NCI-H82 (cell line): Measurements from ENCODE around the gene PREX1.

Experiments
- DNase-seq: peaks from one replicate; lab custom pipeline; 2025; lab: John Stamatoyannopoulos, UW

Gene PREX1

DNA sequence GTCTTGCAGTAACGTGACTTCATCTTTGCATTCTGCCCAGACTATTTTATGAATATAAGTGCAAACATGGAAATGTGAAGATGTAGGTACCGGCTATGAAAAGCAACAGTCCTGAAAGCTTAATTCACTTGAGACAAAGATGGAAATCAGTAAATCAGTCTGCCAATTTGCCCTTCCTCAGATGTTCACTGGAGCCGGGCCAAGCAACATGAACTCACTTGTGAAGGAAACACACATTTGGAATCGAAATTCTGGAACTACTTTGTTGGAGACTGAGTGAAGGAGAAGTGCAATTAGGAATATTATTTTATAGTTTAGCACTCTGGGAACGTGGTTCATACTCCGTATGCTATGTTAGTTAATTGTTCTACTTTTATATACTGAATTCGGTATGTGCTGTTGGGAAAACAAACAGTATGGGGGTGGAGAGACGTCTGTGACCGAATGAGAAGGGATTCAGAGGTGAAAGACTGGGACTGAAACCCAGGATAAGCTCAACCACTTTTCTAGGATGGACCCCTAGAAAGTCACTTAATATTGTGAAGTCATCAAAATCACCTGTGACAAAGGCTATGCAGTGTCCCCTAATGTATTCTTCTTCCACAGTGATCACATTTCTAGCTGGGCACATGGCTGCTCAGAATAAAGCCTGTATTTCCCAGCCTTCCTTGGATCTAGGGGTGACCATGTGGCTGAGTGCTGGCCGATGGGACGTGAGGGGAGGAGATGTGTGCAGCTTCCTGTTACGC lies 95.5 kb downstream of the PREX1 start:
- no peak for DNase-seq

DNA sequence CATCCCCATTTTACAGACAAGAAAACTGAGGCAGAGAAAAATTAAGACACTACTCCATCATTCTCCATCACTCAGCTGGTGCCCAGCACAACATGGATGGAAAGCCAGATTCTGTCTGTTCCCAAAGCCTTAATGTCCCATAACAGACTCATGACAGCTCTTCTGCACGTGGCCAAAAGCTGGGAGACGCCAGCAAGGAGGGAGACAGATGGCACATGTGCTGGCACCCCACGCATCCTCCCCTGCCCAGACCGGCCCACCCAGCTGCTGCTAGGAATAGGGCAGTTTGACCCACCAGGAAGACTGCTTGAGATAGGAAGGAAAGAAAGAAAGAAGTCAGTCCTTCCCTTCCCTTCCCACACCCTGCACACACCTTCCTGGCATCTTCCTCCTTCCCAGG lies 96.3 kb downstream of the PREX1 start:
- no peak for DNase-seq

DNA sequence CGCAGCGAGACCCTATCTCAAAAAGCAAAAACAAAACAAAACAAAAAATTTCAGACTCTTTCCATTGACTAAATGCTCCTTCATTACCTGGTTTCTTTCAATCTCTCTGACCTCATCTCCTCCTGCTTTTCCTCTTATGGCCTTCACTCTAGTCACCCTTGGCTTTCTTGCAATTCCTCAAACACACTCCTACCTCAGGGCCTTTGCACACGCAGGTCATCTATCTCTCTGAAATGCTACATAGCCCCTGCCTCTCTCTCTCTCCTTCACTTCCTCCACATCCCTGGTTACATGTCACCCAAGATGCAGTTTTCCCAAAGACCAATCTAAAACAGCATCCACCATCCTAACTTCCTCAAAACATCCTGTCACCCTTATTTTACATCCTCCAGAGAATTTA lies 96.8 kb downstream of the PREX1 start:
- no peak for DNase-seq

DNA sequence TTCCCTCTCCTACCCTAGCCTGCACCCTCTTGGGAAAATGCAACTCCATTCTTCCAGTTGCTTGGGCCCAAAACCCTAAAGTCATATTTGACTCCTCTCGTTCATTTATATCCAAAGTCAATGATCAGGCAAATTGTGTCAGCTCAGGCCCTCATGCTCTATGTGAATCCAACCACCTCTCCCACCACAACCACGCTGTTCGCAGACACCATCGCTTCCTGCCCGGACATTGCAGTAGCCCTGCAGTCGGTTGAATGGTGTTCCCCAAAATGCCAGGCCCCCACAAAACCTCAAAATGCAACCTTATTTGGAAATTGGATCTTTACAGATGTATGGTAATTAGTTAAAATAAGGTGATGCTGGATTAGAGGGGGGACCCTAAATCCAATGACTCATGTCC lies 98.3 kb downstream of the PREX1 start:
- no peak for DNase-seq

DNA sequence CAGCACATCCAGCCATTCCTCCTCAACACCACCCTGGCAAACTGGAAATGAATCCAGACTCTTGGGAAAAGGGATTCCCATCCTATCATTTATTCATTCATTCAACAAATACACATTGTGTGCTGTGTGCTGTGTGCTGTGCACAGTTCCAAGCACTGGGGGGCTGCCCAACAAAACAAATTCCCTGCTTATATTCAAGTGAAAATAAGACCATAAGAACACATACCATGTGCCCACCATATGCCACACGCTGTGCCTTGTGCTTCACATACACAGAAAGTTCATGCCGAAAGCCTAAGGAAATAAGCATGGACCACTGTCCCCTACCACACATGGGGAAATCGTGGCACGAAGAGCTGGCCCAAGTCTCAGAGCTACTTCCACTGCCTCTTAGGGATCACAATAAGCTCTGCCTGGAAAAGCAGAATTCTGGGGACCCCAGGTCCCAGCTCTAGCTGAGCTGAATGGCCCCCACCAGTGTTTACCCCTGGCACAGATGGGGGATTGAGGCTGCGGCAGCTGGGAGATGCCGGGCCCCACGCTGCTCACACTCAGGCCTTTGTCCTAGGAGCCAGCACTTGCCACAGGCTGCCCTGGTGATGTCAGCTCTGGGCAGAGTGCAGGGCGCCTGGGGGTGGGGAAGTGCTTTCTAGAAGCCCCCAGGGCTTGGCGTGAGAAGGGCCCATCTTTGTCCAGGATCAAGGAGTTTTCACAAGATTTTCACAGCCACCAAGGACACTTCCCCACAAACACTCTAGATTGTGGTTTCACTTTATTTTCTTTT lies 99.6 kb downstream of the PREX1 start:
- no peak for DNase-seq

DNA sequence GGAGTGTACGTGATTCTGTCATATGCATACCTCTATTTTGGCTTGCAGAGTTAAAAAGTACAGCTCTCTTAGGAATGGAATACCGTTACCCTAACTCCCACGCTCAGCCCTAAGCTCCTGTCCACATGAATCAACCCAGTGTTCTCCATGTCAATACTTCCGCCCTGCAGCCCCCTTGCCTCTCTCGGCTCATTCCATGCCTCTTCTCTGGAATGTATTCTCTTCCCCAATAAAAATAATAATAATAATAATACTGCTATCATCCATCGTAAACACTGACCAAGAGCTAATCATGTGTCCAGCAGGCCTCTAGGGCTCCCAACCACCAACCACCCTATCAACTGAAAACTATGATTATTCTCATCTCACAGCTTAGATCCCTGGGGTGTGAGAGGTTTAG lies 100.6 kb downstream of the PREX1 start:
- DNase-seq, result no peak

DNA sequence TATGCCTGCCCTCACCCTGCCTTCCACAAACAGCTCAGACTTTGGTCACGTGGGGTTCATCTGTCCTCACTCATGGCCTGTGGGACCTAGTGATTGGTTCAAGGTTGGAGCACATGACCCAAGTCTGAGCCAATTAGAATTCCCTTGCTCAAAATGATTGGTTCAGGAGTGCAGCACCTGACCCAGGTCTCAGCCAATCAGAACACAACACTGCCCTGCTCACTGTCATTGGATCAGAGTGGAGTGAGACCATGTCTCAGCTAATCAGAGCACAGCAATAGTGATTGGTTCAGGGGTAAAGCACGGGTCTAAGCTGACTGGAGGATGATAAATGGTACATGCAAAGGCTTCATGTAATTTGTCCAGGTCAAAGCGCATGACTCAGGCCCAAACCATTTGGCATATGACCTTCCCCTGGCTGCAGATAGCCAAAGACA lies 102.2 kb downstream of the PREX1 start:
- peak; percentile 51 for DNase-seq

DNA sequence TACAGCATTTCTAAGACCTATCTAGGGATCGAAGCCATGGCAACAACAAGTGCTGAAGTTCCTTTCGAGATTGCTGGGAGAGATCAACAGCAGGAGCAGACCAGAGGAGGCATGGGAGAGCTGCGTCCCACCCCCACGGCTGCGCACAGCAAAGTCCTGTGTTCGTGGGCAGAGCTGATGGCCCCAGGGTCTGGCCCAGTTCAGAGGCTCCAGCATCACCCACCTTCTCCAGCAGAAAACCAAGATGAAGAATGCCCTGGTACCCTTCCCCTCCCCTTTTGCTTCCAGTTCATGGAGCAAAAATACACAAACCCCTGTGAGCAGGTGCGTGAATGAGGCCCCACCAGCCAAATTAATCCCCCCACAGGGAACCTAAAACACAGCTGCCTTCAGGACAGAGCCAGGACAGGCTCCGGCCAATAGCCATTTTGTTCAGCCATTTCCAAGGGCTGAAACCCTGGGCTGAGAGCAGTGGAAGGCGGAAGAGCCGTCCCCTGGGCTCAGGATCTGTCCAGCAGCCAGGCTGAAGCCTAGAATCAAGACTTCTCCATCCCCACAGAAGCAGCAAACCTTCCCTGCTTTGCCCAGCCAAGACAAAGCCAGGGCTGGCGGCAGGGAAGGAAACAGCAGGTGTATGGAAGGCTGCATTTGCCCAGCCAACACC lies 102.8 kb downstream of the PREX1 start:
- DNase-seq, result no peak

DNA sequence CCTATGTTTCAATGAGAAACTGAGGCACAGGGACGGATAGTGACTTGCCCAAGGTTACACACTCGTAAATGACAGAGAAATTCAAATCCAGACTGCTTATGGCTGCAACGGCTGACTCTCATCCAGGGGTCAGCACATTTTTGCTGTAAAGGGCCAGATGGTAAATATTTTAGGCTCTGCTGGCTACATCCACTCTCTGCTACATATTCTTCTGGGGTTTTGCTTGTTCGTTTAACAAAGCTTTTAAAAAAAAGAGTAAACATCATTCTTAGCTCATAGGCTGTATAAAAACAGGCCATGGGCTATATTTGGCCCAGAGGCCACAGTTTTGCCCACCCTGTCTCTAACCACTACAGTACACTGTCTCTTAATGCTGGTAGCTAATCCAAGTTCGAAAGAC lies 103.4 kb downstream of the PREX1 start:
- no peak for DNase-seq

DNA sequence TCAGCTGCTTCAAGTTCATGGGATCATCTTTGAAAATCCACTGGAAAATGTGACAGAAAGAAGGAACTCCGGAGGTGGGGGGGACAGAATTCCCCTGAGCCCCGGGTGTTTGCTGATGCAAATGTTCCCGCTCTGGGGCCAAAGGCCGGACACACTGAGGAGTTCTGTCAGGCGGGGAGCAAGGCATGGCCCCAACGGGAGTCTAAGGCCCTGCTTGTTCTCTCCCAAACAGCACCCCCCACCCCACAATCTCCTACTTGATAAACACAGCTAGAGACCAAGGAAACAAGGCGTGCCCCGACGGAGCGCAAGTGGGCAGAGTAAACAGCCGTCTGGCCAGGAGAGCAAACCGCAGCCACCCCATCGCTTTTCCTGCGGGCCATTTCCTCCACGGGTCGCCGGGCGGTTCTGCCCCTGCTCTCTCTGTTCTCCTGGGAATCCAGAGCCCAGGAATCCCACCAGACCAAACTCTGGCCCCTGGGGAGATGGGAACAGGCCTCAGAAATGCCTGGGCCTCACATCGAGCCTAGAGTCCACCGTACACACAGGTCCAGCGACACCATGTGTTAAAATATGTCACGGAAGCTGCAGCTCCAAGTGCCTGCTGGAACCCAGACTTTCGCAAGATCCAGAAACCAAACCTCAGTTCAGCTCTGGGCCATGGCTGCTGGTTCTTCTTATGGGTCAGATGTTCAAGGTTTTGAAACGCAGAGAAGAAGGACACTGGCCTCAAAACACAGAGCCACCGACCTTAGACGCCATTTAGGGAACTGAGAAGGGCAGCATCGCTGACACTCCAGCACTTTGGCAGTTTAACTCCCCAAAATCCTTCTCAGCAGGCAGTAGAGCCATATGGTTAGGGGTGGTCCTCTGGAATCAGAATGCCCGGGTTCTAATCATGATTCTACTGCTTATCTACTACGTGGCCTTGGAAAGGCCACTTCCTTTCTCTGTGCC lies 104.2 kb downstream of the PREX1 start:
- DNase-seq, result no peak

DNA sequence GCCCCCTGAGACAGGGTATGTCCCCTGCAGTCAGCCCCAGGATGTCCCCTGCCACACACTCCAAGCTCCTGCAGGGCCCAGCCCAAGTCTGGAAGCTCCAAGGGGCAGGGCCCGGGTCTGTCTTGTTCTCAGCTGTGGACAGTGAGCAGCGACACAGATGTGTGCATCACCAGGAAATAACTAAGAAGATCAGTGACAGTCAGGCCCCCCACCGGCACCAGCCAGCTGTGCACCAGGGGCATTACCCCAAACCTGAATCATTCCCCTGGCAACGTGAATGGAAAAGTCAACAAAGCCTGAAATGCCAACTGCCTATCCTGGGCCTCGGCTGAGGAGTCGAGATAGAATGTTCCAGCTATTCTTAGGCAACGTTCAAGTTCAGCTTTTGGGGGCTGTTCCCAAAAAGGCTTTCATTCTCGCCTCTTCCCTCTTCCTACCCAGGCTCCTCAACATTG lies 105.0 kb downstream of the PREX1 start:
- no peak for DNase-seq

DNA sequence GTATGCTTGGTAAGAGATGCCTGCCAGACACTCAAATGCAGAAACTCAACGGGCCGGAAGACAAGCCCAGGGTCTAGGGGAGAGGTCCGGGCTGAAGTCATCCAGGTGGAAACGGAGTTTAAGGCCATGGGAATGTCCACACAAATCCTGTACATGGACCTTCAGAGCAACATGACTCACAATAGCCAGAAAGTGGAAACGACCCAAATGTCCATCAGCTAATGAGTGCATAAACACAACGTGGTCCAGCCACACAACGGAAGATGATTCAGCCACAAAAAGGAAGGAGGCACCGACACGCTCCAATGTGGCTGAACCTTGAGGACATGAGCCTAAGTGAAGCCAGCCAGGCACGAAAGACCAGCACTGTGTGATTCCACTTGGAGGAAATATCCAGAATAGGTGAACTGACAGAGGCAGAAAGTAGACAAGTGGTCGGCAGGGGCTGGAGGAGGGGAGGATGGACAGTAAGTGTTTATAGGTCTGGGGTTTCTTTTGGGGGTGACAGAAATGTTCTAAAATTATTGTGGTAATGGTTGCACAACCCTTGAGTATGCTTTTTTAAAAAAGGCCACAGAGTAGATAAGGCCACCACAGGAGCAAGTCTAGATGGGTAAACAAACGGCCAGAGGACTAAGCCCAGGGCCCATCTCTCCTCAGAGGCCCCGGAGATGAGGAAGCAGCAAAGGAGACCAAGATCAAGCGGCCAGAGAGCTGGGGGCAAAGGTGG lies 105.6 kb downstream of the PREX1 start:
- DNase-seq, result no peak

DNA sequence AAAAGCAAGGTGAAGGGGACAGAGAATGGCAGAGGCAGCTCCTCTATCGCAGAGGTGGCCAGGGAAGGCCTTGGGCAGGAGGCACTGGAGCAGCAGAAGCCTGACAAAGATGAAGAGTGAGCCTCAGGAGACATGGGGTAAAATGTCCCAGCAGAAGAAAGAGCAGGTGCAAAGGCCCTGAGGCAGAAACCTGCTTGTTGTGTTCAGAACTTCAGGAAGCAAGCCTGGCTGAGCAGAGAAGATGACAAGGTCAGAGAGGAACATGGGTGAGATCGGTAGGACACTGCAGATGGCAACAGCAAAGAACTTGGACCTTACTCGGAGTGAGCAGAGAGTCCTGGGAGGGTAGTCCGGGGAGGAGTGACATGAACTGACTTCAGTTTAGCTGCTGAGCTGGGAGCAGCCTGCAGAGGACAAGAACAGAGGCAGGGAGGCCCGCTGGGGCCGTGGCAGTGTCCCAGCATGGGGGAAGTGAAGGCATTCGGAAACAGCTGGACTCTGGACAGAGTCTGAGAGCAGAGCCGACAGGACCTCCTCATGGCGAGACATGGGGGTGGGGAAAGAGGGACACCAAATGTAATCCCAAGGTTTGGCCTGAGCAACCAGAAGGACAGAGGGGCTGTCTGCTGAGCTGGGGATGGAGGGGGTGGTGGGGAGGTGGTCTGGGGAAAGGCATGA lies 106.3 kb downstream of the PREX1 start:
- DNase-seq, result no peak

DNA sequence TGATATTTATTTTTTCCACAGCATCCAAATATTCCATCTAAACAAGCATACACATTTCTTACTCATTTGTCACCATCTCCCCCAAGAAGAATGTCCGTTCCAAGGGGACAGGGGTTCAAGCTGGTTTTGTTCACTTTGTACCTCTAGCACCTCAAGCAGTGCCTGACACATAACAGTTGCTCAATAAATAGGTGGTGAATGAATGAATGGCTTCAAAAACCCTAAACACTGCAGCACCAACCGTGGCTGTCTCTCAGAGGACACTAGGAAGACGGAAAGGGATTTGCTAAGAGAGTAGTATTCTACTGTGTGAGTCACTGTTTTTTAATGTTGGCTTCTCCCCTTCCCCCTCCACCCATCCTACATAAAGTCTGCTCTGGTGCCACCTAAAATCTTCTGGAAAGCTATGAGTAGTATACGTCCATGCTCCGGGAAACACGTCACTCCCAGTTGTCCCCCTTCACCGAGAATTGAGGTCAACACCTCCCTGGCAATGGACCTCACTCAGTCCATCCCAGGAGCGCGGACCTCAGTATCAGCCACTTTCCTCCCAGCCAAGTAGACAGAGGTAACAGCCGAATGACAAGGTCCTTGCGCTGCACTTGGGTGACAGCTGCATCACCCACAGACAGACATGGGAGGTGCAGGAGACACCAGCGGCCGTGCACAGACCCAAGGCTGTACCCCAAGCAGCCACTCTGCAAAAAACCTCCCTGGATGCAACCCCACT lies 107.4 kb downstream of the PREX1 start:
- no peak for DNase-seq

DNA sequence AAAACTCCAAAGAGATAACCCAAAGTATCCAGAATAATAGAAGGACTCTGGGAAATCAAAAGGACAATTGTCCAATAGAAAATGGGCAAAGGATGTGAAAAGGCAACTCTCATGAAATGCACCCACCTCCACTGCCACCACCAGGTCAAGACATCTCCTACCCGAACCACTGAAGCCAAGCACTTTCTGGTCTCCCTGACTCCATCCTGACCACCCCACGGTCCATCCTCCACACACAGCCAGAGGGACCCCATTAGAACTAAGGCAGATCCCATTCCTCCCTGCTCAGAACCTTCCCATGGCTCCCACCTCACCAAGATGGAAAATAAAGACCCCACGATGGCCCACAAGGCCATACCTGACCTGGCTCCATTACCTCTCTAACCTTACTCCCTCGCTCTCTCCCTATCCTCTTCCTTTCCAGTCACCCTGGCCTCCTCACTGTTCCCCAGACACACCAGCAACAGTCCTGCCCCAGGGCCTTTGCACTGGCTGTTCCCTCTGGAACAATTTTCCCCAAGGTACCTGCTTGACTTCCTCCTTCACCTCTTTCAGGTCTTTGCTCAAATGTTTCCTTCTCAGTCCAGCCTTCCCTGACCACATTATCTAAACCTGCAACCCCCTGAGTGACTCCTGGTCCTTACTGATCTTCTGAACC lies 108.1 kb downstream of the PREX1 start:
- DNase-seq, result no peak

DNA sequence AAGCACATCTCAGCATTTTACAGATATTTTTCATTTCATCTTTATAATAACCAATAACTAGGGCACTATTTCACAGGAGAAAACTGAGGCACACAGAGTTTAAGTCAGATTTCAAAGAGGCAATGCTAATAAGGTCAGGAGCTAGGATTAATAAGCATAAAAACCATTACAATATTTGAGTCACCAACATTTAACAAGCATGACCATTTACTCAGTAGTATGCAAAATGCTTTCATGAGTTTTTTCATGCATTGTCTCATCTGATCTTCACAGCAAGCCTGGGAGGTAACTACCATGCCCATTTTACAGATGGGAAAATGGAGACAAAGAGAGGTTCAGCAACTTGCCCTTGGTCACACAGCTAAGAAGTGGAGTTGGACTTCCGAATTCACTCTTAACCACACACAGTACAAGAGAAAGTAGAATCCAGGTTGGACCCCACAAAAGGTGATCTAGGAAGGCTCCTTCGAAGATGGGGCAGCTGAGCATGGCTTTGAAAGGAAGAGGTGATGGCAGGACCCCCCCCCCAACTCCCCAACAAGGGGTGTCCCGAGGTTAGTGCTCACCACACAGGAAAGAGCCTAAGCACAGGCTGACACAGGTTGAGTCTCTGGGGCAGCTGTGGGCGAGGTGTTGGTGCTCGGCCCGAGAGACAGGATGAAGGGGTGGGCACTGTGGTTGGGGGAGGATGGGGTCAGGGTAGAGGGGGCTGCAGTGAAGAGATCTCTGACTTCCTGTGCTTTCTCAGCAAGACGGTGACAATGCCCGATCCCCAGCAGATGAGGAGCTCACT lies 108.8 kb downstream of the PREX1 start:
- DNase-seq, result no peak

DNA sequence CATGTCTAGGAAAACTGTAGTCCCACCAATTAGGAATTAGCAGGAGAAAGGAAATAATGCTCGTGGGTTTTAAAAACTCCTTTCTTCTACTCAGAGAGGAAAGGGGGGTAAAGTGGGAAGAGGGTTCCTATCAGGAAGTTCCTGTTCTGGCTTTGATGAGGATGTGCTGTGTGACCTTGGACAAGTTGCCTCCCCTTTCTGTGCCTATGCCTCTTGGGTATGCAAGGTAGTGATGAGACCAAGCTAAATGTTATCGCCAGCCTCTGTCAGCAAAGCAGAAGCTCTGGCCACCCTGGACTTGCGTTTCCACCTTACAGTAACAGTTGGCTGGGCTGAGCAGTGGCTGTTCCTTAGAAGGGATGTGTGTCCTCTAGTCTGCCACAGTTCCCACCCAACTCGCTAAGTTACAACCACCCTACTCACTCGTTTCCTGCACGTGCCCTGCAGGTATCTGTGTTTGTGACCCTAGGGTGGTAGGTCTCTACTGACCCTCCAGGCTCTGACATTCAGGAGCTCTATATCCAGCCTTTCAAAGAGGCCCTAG lies 110.0 kb downstream of the PREX1 start:
- no peak for DNase-seq

DNA sequence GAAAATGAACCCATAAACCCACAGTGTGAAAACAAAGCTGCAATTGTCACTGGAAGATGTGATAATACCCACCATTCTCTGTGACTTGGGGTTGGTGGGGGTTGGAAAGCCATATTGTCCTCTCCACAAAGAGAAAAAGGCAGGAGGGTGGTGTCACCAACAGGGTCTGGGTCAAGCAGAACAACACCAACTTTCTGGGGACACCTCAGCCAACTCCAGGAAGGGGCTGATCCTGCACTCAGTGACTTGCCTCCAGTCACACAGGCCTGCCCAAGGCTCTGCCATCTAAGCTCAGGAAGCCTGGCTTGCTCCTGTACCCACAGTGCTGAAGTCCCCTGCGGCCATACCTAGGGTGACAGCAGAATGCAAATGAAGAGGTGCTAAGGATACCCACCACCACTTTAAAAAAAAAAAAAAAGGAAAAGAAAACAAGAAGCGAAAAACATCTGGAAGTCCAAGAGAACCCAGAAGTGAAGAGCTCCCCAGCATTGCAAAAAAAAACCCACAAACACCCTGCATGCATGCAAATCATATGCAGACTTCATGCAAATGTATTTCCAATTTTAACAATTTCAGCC lies 110.6 kb downstream of the PREX1 start:
- DNase-seq, result no peak
